AG04450 (cell line): Measurements from ENCODE around the gene CPPED1. TPM values are rescaled to one million over a fixed set of nuclear protein-coding genes. Genes with fewer than 3 reads are reported as not detected.

Experiments used
- CTCF ChIA-PET: fragments of 300-600, 350-600 bp; formaldehyde crosslinking; extraction: SDS; loops from one replicate; lab custom pipeline; 2022; ENCODE audit warnings: antibody characterized with exemption, inconsistent platforms; lab: Charles Lee
- POLR2A ChIA-PET: fragments of 350-600 bp; formaldehyde crosslinking; extraction: SDS; loops from one replicate; lab custom pipeline; 2021; ENCODE audit warnings: antibody characterized with exemption, inconsistent platforms; lab: Yijun Ruan, JAX
- DNase-seq: peaks from one replicate; pipeline ENCODE4 v3.0.0-alpha.2; 2011; ENCODE audit warnings: low read depth, low spot score
- H3K27ac ChIP-seq: one replicate; pipeline ENCODE4 v1.5.1; 2012; ENCODE audit warnings: low read depth, low read length, control low read depth
- H3K27me3 ChIP-seq: one replicate; pipeline ENCODE4 v1.6.0; 2012; ENCODE audit warnings: low read length; ENCODE audit not compliant: control insufficient read depth, insufficient read depth
- H3K4me3 ChIP-seq: 2 replicates; pipeline ENCODE4 v1.5.1; 2011; ENCODE audit warnings: mild to moderate bottlenecking, low read depth, low read length, control low read depth
- H3K9me3 ChIP-seq: 2 replicates; pipeline ENCODE4 v1.5.1; 2012; ENCODE audit warnings: low read length; ENCODE audit not compliant: control insufficient read depth, insufficient read depth
- CTCF ChIP-seq: IDR thresholded peaks from 2 replicates; pipeline ENCODE4 v1.5.1; 2011; ENCODE audit warnings: low read depth, low read length, control low read depth, inconsistent platforms
- polyA plus RNA-seq: library from polyadenylated mRNA; depleted of rRNA; stranded (reverse); fragments of >200 nt; gene quantifications from 2 replicates; pipeline ENCODE4 v1.2.3, GENCODE V29; 2011

The CPPED1 gene
- polyA plus RNA-seq, 1 experiment = 7.7 TPM

- ChIA-PET POLR2A (no interaction called here), CTCF (no interaction called here)
- DNase-seq = no peak
- Histone ChIP-seq H3K27me3 (no peaks in the 10 kb centered on the region), H3K4me3 (no peak overlapping the region), H3K27ac (no peak overlapping the region), H3K9me3 (no peaks in the 10 kb centered on the region)
- no peak for TF ChIP-seq CTCF
These were observed 186.3 kb downstream of the CPPED1 start for GRCh38 chr16:12617401-12617819.

GRCh38 chr16:12614662-12615278 lies 188.9 kb downstream of the CPPED1 start:
- H3K27me3 ChIP-seq = no peaks in the 10 kb centered on the region
- no peak overlapping the region for H3K4me3 ChIP-seq
- ChIA-PET CTCF (no interaction called here), POLR2A (no interaction called here)
- TF ChIP-seq CTCF = no peak
- no peak for DNase-seq
- H3K9me3 ChIP-seq = no peaks in the 10 kb centered on the region
- H3K27ac ChIP-seq = no peak overlapping the region

- no peak for TF ChIP-seq CTCF
- POLR2A ChIA-PET = no interaction called here
- no peaks in the 10 kb centered on the region for H3K27me3 ChIP-seq
- H3K27ac ChIP-seq = no peak overlapping the region
- no peaks in the 10 kb centered on the region for H3K9me3 ChIP-seq
- H3K4me3 ChIP-seq = no peak overlapping the region
- CTCF ChIA-PET = no interaction called here
- no peak for DNase-seq
These were observed 189.6 kb downstream of the CPPED1 start for GRCh38 chr16:12613992-12614661.

- no peak for TF ChIP-seq CTCF
- POLR2A ChIA-PET = no interaction called here
- no peaks in the 10 kb centered on the region for H3K9me3 ChIP-seq
- H3K27ac ChIP-seq = no peak overlapping the region
- H3K4me3 ChIP-seq = no peak overlapping the region
- DNase-seq = no peak
- no peaks in the 10 kb centered on the region for H3K27me3 ChIP-seq
- CTCF ChIA-PET = no interaction called here
These were observed 190.3 kb downstream of the CPPED1 start for GRCh38 chr16:12613131-12613991.
